GM23338 (cell line): ENCODE data around the gene ZNF219. TPM values are rescaled to one million over a fixed set of nuclear protein-coding genes. Genes with fewer than 3 reads are reported as not detected.

ENCODE experiments used
- ATAC-seq: fragments of 200-7000 bp; cut with Tn5 transposase; 3 replicates; pipeline ENCODE4 v1.9.1; 2020
- DNase-seq: peaks from one replicate; pipeline ENCODE4 v3.0.0-alpha.2; 2015; ENCODE audit warnings: low spot score
- H2AFZ ChIP-seq: fragments of 200-600 bp; sonication (generic); 2 replicates; pipeline ENCODE4 v1.8.0; 2016; ENCODE audit warnings: antibody characterized with exemption, mild to moderate bottlenecking, moderate library complexity
- H3F3A ChIP-seq: fragments of 200-600 bp; sonication (generic); replicated peaks from 2 replicates; pipeline ENCODE4 v1.8.0; 2017; ENCODE audit warnings: antibody characterized with exemption, mixed run types, low read depth
- H3K27ac ChIP-seq: fragments of 200-600 bp; sonication (generic); 2 replicates; pipeline ENCODE4 v1.6.1; 2016; ENCODE audit warnings: low read depth
- H3K27me3 ChIP-seq: fragments of 200-600 bp; sonication (generic); 2 replicates; pipeline ENCODE4 v1.8.0; 2016; ENCODE audit warnings: mild to moderate bottlenecking, mixed run types, moderate library complexity; ENCODE audit not compliant: insufficient read depth
- H3K36me3 ChIP-seq: fragments of 200-600 bp; sonication (generic); 2 replicates; pipeline ENCODE4 v1.8.0; 2016; ENCODE audit warnings: mild to moderate bottlenecking; ENCODE audit not compliant: insufficient read depth
- H3K4me1 ChIP-seq: fragments of 200-600 bp; sonication (generic); 2 replicates; pipeline ENCODE4 v1.8.0; 2016; ENCODE audit warnings: mild to moderate bottlenecking, moderate library complexity; ENCODE audit not compliant: insufficient read depth
- H3K4me2 ChIP-seq: fragments of 200-600 bp; sonication (generic); 2 replicates; pipeline ENCODE4 v1.7.1; 2017; ENCODE audit warnings: mixed run types
- H3K4me3 ChIP-seq: fragments of 200-600 bp; sonication (generic); 2 replicates; pipeline ENCODE4 v1.6.1; 2016; ENCODE audit warnings: mixed run types
- H3K79me2 ChIP-seq: fragments of 200-600 bp; sonication (generic); replicated peaks from 2 replicates; pipeline ENCODE4 v1.8.0; 2017; ENCODE audit warnings: mild to moderate bottlenecking; ENCODE audit not compliant: insufficient read depth
- H3K9me2 ChIP-seq: fragments of 200-600 bp; sonication (generic); 2 replicates; pipeline ENCODE4 v1.8.0; 2017; ENCODE audit not compliant: insufficient read depth
- H4K20me1 ChIP-seq: fragments of 200-600 bp; sonication (generic); replicated peaks from 2 replicates; pipeline ENCODE4 v1.8.0; 2017; ENCODE audit warnings: mild to moderate bottlenecking; ENCODE audit not compliant: insufficient read depth
- H3K27ac Mint-ChIP-seq: 2 replicates; pipeline ENCODE4 v1.8.0; 2020; ENCODE audit warnings: inconsistent platforms, mild to moderate bottlenecking, moderate library complexity, mixed read lengths
- H3K27me3 Mint-ChIP-seq: 3 replicates; pipeline ENCODE4 v1.8.0; 2022; ENCODE audit warnings: low read depth, mild to moderate bottlenecking, moderate library complexity, mixed read lengths, inconsistent platforms; ENCODE audit not compliant: insufficient read depth, poor library complexity
- H3K36me3 Mint-ChIP-seq: 3 replicates; pipeline ENCODE4 v1.8.0; 2021; ENCODE audit warnings: low read depth, mild to moderate bottlenecking, inconsistent platforms, moderate library complexity, mixed read lengths
- H3K4me1 Mint-ChIP-seq: 3 replicates; pipeline ENCODE4 v1.8.0; 2020; ENCODE audit warnings: mild to moderate bottlenecking, inconsistent platforms, mixed read lengths
- H3K4me3 Mint-ChIP-seq: 3 replicates; pipeline ENCODE4 v1.8.0; 2021; ENCODE audit warnings: moderate library complexity, mild to moderate bottlenecking, inconsistent platforms, mixed read lengths
- H3K9me3 Mint-ChIP-seq: 3 replicates; pipeline ENCODE4 v1.8.0; 2020; ENCODE audit warnings: moderate library complexity, mild to moderate bottlenecking, inconsistent platforms, mixed read lengths
- CREB1 ChIP-seq: fragments of 250-450 bp; sonication (Bioruptor Pico); IDR thresholded peaks from 2 replicates; pipeline ENCODE4 v1.5.0; 2020; ENCODE audit warnings: low read depth, mild to moderate bottlenecking, moderate library complexity
- CTCF ChIP-seq, 2 experiments: fragments of 200-600 bp in 1 of 2; sonication (generic) in 1 of 2; conservative IDR thresholded peaks; 2 replicates each; pipeline versions ENCODE4 v1.5.1 to v1.6.1; 2016 to 2017; ENCODE audit warnings: antibody characterized with exemption in 2 of 2, low read depth in 2 of 2, mild to moderate bottlenecking in 2 of 2, moderate library complexity in 1 of 2
- ETS1 ChIP-seq: IDR thresholded peaks from 2 replicates; pipeline ENCODE4 v1.6.1; 2016; ENCODE audit warnings: antibody characterized with exemption
- EZH2 ChIP-seq: fragments of 200-600 bp; sonication (generic); IDR thresholded peaks from one replicate; pipeline ENCODE4 v1.8.0; 2017; ENCODE audit warnings: antibody characterized with exemption, mild to moderate bottlenecking, low read depth; ENCODE audit not compliant: unreplicated experiment
- EZH2phosphoT487 ChIP-seq: fragments of 200-600 bp; sonication (generic); IDR thresholded peaks from one replicate; pipeline ENCODE4 v1.8.1; 2018; ENCODE audit warnings: antibody characterized with exemption; ENCODE audit not compliant: unreplicated experiment
- JUNB ChIP-seq: IDR thresholded peaks from one replicate; pipeline ENCODE4 v1.6.1; 2016; ENCODE audit warnings: antibody characterized with exemption; ENCODE audit not compliant: unreplicated experiment
- NANOG ChIP-seq: IDR thresholded peaks from 2 replicates; pipeline ENCODE4 v1.6.1; 2016; ENCODE audit warnings: antibody characterized with exemption, borderline replicate concordance
- REST ChIP-seq: IDR thresholded peaks from one replicate; pipeline ENCODE4 v1.6.1; 2018; ENCODE audit warnings: antibody characterized with exemption; ENCODE audit not compliant: unreplicated experiment
- STAT1 ChIP-seq: IDR thresholded peaks from one replicate; pipeline ENCODE4 v1.6.1; 2016; ENCODE audit warnings: antibody characterized with exemption; ENCODE audit not compliant: unreplicated experiment
- ZNF114 ChIP-seq: fragments of 250-450 bp; sonication (Bioruptor Pico); IDR thresholded peaks from 2 replicates; pipeline ENCODE4 v1.5.0; 2020; ENCODE audit warnings: mild to moderate bottlenecking, moderate library complexity
- ZNF331 ChIP-seq: fragments of 250-450 bp; sonication (Bioruptor Pico); IDR thresholded peaks from 2 replicates; pipeline ENCODE4 v1.5.0; 2020; ENCODE audit warnings: low read depth, mild to moderate bottlenecking, moderate library complexity
- ZNF462 ChIP-seq: fragments of 250-450 bp; sonication (Bioruptor Pico); IDR thresholded peaks from 2 replicates; pipeline ENCODE4 v1.5.0; 2020; ENCODE audit warnings: mild to moderate bottlenecking, moderate library complexity
- polyA plus RNA-seq: library from polyadenylated mRNA; unstranded; fragments of >200 nt; fragmentation: Nextera tagmentation; extraction: Ambion mirVana; gene quantifications from 2 replicates; pipeline ENCODE4 v1.2.1, GENCODE V29; 2016
- total RNA-seq: library from RNA; depleted of rRNA; stranded (reverse); fragments of >200 nt; shearing (Covaris generic); gene quantifications from 2 replicates; pipeline ENCODE4 v1.2.3, GENCODE V29; 2014

Gene ZNF219
- total and polyA plus RNA-seq, 2 experiments from 2014 or later: 37.7 to 153 TPM

GRCh38 chr14:21050597-21050996 lies 47.9 kb downstream of the ZNF219 start (continued):
- TF ChIP-seq ZNF331 (CRISPR knock-in tag): no peak
- TF ChIP-seq STAT1: no peak
- TF ChIP-seq ZNF114 (CRISPR knock-in tag): no peak
- no peak for TF ChIP-seq EZH2phosphoT487
- TF ChIP-seq EZH2: no peak
- TF ChIP-seq NANOG: no peak
- TF ChIP-seq REST: no peak
- no peak for TF ChIP-seq CTCF (conservative IDR thresholded peaks at IDR 0.05; ENCODE audit: low read depth in 2 of 2)
- no peak for TF ChIP-seq ETS1
- TF ChIP-seq CREB1: no peak
- TF ChIP-seq JUNB: no peak

- peaks cover 3% of the 10 kb centered on the region; the same call in 2 of the 3 replicates for H3K4me1 Mint-ChIP-seq
- Histone ChIP-seq H3K4me3 (no peak overlapping the region), H4K20me1 (no peaks in the 10 kb centered on the region), H3K4me2 (no peak overlapping the region), H3F3A (no peaks in the 10 kb centered on the region), H3K9me2 (no peaks in the 10 kb centered on the region; the same call in 1 of the 2 replicates), H3K27ac (no peak overlapping the region), H2AFZ (no peak overlapping the region), H3K36me3 (no peaks in the 10 kb centered on the region), H3K27me3 (no peaks in the 10 kb centered on the region), H3K79me2 (no peaks in the 10 kb centered on the region), H3K4me1 (no peaks in the 10 kb centered on the region)
- no peak overlapping the region for H3K27ac Mint-ChIP-seq
- H3K27me3 Mint-ChIP-seq: peaks cover 2% of the 10 kb centered on the region
- no peak for ATAC-seq
- TF ChIP-seq ZNF462 (CRISPR knock-in tag): no peak
- no peaks in the 10 kb centered on the region for H3K9me3 Mint-ChIP-seq
- no peak for DNase-seq
- no peaks in the 10 kb centered on the region for H3K36me3 Mint-ChIP-seq
- H3K4me3 Mint-ChIP-seq: no peak overlapping the region
Observed at GRCh38 chr14:21049271-21049673, 49.2 kb downstream of the ZNF219 start.
